ENCODE measurements around the gene MZT2B. TPM values are rescaled to one million over a fixed set of nuclear protein-coding genes. Genes with fewer than 3 reads are reported as not detected.

MZT2B gene
- total and polyA plus RNA-seq, 2 of the 8 experiments (the other 6 are each of a cell fraction or from before 2014, with no cell fraction given), result 90.3 to 151 TPM

GRCh38 chr2:130183512-130184373 lies 1.7 kb downstream of the MZT2B start:
- Histone ChIP-seq H3K23me2 (ENCODE audit: low read depth, low read length) (peaks cover 2% of the 10 kb centered on the region; the same call in 1 of the 2 replicates), H2BK20ac (ENCODE audit: low read length) (no peak overlapping the region), H2BK15ac (ENCODE audit: low read length) (no peak overlapping the region), H4K20me1 (replicated peaks in 1 of 2; ENCODE audit: control insufficient read depth in 1 of 2, insufficient read depth in 2 of 2, low read length in 2 of 2) (no peaks in the 10 kb centered on the region), H3K4ac (replicated peaks; ENCODE audit: insufficient read length, low read depth, low read length) (no peak overlapping the region), H2AK5ac (ENCODE audit: low read depth, low read length) (no peak overlapping the region), H2BK5ac (ENCODE audit: low read depth, low read length) (no peak overlapping the region), H3K56ac (replicated peaks; ENCODE audit: insufficient read length, low read depth, low read length) (no peak overlapping the region), H3K23ac (ENCODE audit: insufficient read length) (no peak overlapping the region), H3K79me2 (ENCODE audit: control insufficient read depth in 1 of 2, insufficient read depth in 2 of 2, low read length in 2 of 2) (peaks cover 14 to 29% of the 10 kb centered on the region in 2 experiments), H2BK120ac (replicated peaks; ENCODE audit: low read depth, low read length) (no peak overlapping the region), H3K4me3 (ENCODE audit: extremely low read depth in 1 of 4, insufficient read depth in 2 of 4, low read depth in 3 of 4, low read length in 4 of 4) (peak overlapping the region in 3 of 4 experiments; percentile 43 to 98 (median 44); a peak in 4 of 8 replicates), H3K18ac (ENCODE audit: extremely low read depth, low read length) (no peak overlapping the region), H3K27me3 (replicated peaks in 1 of 4; ENCODE audit: control insufficient read depth in 3 of 4, extremely low read depth in 1 of 4, insufficient read depth in 3 of 4, low read length in 3 of 4) (no peaks in the 10 kb centered on the region), H3K14ac (ENCODE audit: insufficient read length) (no peak overlapping the region), H3K9me3 (ENCODE audit: insufficient read depth in 2 of 2, low read depth in 1 of 2, low read length in 1 of 2) (no peaks in the 10 kb centered on the region), H2AFZ (ENCODE audit: low read length) (no peak overlapping the region), H3K36me3 (ENCODE audit: control insufficient read depth in 2 of 4, insufficient read depth in 4 of 4, low read length in 3 of 4) (peaks cover 0 to 4% (median 0%) of the 10 kb centered on the region in 4 experiments; a peak in 1 of 8 replicates), H3K27ac (ENCODE audit: low read depth, low read length) (no peak overlapping the region), H2BK12ac (ENCODE audit: low read depth, low read length) (no peak overlapping the region), H4K91ac (replicated peaks; ENCODE audit: insufficient read length, low read length) (no peak overlapping the region), H4K5ac (ENCODE audit: insufficient read length, low read depth, low read length) (no peak overlapping the region), H3K4me1 (replicated peaks in 1 of 4; ENCODE audit: control insufficient read depth in 3 of 4, insufficient read depth in 4 of 4, low read length in 3 of 4) (peaks cover 0 to 7% (median 3%) of the 10 kb centered on the region in 4 experiments; a peak in 4 of 7 replicates), H3K79me1 (ENCODE audit: low read depth, low read length) (peaks cover 2% of the 10 kb centered on the region; the same call in 1 of the 2 replicates), H3K4me2 (ENCODE audit: insufficient read depth in 1 of 2, low read depth in 2 of 2, low read length in 2 of 2) (peak overlapping the region; percentile 80 to 84; a peak in 2 of 4 replicates), H4K8ac (ENCODE audit: extremely low read depth, insufficient read depth, low read length) (no peak overlapping the region; the same call in 1 of the 2 replicates), H3K9ac (replicated peaks in 1 of 4; ENCODE audit: extremely low read depth in 1 of 4, low read depth in 3 of 4, low read length in 3 of 4) (no peak overlapping the region)
- FAIRE-seq (no peak), DNase-seq (ENCODE audit: low read depth in 1 of 2, low spot score in 2 of 2) (no peak)
- ChIA-PET POLR2A (ENCODE audit: partially characterized antibody) (interaction anchor here (1.6 kb wide), 1 partner anchor 10 kb away, joined by 3 read pairs; no protein-coding TSS in a partner anchor), CTCF (ENCODE audit: partially characterized antibody) (interaction anchor here (3.9 kb wide), 1 partner anchor 150 kb away, joined by 28 read pairs; no protein-coding TSS in a partner anchor)
- no peak for TF ChIP-seq KDM4A (IDR thresholded peaks at IDR 0.05; ENCODE audit: low read depth, low read length, severe bottlenecking)
- TF ChIP-seq TBP (IDR thresholded peaks at IDR 0.05; ENCODE audit: low read depth, low read length), result no peak
- 90% methylated on average over 22 of the region's 26 CpGs; no CpG with 5 or more reads in 1 of the 2 experiments for WGBS, 2 experiments (ENCODE audit: extremely low coverage in 1 of 2, insufficient coverage in 1 of 2, insufficient read length in 1 of 2, insufficient replicate concordance in 2 of 2, low coverage in 1 of 2, low lambda C conversion rate in 2 of 2, missing lambda C conversion rate in 1 of 2)

All from H1 (cell line).